GM21619 (cell line): ENCODE results near the gene TNFSF13.
"Not testable (repeated sequence)": the region's sequence is repeated elsewhere in the genome, so short reads cannot be mapped to it uniquely, and the experiment has no call there.

ENCODE experiments used
- ATAC-seq: cut with Tn5 transposase; IDR thresholded peaks from one replicate; pipeline ENCODE4 v1.9.1; 2021; ENCODE audit not compliant: unreplicated experiment

Gene TNFSF13

GRCh38 chr17:7589891-7590691 is 31.5 kb downstream of the TNFSF13 start, which contains the start of gene SOX15:
SOX15 (minus strand) TSS chr17:7590094; CDS start chr17:7589676, 418 bp downstream.
- ATAC-seq, result no peak

GRCh38 chr17:7590743-7591142 is 32.2 kb downstream of the TNFSF13 start:
- no peak for ATAC-seq

GRCh38 chr17:7591596-7591995 is 33.0 kb downstream of the TNFSF13 start:
- no peak for ATAC-seq

GRCh38 chr17:7592422-7593021 is 34.0 kb downstream of the TNFSF13 start:
- ATAC-seq, result no peak

- no peak for ATAC-seq
These were observed 34.7 kb downstream of the TNFSF13 start for GRCh38 chr17:7593296-7593695.

- ATAC-seq, result not testable (repeated sequence)
These were observed 39.0 kb downstream of the TNFSF13 start for GRCh38 chr17:7597561-7597960.

GRCh38 chr17:7606280-7606679 is 47.7 kb downstream of the TNFSF13 start:
- ATAC-seq, result no peak

GRCh38 chr17:7610641-7611040 is 52.1 kb downstream of the TNFSF13 start:
- no peak for ATAC-seq
